GM15510 (cell line): ENCODE data around the gene NECAB3.

Experiments
- POLR2A ChIP-seq: IDR thresholded peaks from 3 replicates; pipeline ENCODE4 v1.6.1; 2011; ENCODE audit warnings: borderline replicate concordance; ENCODE audit not compliant: insufficient read length; ENCODE audit errors: extremely low read depth

NECAB3 gene

DNA sequence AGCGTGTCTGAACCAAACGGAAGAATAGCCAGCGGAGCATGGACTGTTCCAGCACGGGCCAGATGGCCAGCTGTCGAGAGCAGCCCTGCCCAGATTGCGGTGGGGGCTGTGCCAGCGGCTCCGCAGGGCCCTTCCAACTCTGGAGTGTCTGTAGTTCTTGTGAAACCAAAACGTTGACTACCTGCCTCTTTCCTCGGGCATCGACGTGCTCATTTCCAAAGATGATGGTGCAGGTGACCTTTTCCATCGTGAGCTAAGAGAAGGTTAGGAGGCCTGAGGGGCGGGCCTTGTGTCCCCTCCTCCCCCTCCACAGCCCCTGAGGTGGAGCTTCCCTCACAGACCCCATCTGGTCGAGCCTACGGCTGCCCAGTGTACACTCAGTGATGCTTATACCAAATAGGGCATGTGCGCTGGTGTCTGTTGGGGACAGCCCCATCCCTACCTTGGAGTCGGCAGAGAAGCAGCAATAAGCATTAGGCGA is 25.0 kb downstream of the NECAB3 start:
- no peak for TF ChIP-seq POLR2A

DNA sequence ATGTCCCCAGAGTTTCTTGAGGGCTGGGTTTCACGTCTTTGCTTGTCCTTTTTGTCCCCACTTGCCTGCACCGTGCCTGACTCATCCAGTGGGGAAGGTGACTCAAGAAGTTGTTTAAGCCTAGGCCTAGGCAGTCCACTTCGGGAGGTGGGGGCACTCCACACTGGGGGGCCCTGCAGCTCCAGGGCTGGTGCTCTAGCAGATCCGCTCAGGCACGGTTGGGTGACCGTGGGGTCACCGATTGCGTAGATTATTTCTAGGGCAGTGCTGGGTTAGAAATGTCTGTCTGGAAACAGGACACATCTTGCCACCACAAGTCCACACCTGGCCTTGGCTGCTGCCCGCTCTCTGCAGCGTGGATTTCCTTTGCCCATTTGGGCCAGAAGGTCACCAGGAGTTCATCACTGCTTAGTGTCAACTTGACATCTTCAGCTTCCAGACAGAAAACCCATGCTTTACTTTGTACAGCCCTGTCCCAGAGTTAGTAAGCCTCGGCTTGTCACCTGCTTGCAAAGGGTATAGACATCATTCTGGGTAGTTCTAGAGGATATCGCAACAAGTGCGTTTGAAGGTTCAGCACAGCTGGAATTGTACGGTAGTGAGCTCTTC is 25.7 kb downstream of the NECAB3 start:
- no peak for TF ChIP-seq POLR2A

DNA sequence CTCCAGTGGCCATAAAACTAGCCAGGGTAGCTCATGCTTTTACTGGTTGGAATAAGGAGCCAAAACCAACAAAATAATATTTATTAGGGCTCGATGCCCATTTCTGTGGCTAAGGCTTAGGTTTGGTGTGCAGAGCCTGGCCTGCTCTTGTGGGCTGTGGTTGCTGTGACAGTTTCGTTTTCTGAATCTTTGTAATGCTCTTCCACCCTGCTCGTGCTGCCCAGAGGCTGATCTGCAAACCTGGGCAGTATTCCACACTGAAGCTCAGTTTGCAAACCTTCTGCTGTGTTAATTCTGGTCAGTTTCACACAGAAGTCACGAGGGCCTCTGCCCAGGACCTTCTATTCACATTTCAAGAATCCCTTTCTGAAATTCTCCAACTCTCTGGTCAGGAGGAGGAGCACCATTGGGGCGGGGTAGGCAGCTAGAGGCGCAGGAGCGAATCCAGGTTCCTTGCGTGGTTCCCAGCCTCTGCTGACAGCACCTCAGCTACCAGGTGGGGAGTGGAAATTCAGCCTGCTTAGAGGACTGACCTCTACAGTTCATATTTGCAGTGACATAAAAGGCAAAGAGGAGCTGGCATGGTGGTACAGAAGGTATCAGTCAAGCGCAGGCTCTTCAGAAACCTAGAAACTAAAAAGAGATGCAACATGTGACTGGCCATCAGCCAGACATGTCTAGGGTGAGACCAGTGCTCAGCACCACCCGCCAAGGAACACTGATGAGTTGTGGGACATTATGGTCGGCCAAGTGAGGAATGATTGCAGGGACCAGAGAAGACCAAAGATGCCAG is 26.4 kb downstream of the NECAB3 start:
- TF ChIP-seq POLR2A, result no peak

DNA sequence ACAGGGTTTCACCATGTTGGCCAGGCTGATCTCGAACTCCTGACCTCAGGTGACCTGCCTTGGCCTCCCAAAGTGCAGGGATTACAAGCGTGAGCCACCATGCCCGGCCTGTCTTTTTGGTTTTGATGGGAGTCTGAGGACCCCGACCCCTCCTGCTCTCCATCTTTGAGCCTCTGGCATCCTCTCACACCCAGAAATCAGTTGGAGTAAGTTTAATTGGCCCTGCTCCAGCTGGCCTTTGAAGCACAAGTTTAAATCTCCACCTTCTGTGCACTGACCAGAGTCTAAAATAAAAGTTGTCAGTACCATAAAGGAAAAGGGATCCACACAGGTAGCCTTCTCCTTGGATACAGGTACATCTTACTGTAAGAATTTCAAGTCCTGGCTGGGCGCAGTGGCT is 28.0 kb downstream of the NECAB3 start:
- no peak for TF ChIP-seq POLR2A

DNA sequence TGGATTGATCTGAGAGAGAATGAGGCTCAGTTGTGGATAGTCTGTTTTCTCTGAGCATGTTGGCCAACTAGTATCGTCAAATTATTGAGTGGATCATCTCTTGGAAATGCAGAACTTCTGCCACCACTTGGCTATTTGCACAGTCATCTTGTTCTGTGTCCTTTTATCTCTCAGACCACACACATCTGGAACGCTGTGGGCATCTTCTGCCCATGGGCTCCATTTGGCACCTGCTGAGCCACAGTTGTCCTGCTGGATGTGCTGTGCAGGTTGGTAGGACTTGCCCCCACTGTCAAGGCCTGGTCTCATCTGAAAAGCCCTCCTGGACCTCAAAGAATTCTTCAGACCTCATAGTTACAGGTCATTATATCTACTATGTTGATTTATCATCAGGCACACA is 28.8 kb downstream of the NECAB3 start:
- no peak for TF ChIP-seq POLR2A

DNA sequence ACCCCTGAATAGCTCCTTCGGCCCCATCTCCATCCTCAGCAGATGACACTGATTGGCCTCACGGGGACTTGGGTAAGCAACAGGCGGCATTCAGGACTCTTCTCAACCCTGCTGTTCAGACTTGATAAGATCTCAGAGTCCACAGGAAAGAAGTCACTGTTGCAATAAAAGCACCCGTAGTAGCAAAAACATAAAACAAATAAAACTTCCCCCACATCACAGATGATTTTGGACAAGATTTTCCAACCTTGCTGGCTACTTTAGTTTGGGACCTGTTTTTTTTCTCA is 29.2 kb downstream of the NECAB3 start:
- TF ChIP-seq POLR2A, result no peak

DNA sequence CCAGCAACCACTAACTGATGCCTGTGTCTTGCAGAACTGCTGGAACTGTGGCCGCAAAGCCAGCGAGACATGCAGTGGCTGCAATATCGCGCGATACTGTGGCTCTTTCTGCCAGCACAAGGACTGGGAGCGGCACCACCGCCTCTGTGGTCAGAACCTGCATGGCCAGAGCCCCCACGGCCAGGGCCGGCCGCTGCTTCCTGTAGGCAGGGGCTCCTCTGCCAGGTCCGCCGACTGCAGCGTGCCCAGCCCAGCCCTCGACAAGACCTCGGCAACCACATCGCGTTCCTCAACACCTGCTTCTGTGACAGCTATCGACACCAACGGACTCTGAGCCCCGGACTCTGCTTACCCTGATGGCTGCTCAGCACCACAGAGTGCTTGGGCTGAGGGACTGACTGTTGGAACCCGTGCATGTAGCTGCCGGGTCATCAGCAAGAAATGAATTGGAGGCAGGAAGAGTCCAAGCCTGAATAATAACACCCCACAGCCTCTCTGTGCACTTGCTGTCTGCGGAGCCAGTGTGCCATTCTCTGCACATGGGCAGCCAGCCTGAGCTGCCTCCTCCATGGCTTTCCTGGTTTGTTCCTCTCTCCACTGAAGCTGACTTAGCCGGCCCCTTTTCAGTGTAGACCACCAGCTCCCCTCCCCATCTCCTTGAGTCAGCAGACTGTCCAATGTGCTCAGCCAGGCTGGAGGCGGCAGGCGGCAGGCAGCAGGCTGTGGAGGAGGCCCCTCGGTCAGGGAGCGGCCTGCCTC is 29.7 kb downstream of the NECAB3 start:
- no peak for TF ChIP-seq POLR2A

DNA sequence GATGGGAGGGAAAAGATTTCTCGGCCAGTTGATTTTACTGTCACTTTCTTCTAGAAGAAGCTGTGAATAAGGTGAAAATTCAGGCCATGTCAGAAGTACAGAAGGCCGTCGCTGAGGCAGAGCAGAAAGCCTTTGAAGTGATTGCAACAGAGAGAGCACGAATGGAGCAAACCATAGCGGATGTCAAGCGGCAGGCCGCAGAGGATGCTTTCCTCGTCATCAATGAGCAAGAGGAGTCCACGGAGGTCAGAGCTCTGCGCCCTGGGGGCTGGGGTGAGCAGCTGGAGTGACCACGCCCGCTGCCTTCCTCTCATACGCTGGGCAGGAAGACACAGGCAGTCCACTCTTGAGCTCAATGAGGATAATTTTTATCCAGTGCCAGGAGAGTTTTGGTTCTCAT is 33.9 kb downstream of the NECAB3 start:
- TF ChIP-seq POLR2A, result no peak

DNA sequence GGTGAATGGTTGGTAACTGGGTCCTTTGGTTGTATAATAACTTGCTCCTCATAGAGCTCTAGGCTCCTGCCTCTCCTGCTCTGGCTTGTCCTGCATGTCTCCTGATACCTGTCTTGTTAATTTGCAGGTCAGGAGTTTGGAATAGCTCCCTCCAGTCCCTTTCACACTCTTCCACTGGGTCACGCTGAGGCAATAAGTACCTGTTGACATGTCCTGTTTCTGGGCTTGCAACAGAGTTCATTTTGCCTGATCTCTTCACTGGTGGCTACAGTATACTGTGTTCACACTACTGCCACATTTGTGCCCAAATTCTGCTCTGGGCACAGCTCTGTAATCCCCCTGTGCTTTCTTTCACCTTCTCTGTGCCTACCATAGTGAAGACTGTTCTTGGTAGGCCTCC is 37.5 kb downstream of the NECAB3 start:
- no peak for TF ChIP-seq POLR2A

DNA sequence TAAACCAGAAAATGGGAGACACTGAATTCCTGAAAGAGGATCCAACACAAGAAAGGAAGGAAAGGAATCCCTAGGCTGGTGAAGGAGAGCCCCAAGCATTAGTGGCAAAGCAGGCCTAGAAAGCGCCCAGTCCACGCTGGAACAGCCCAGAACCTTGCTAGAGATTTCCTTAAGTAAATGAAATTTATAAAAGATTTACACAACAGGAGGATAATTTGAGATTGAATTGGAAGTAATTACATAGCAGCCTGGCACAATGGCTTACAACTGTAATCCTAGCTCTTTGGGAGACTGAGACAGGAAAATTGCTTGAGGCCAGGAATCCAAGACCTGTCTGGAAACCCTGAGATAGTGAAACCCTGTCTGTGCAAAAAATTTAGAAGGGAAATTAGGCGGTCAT is 38.9 kb downstream of the NECAB3 start:
- TF ChIP-seq POLR2A, result no peak

DNA sequence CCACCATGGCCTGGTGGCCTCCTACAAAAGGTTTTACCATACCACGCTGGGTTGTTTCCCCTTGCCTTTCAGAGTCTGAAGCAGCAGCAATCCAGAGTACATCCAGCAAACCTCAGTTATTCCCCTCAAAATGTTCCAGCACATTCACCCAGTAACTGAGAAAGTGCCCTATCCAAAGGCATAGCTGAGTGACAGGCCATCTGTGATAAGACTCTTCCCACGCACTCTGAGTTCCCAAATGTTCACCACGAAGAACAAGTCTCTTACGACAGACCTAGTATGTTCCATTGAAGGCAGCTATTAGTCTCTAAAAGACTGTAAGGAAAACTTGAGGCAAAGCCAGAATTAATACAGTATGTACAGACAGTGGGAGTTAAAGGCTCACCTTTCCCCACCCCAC is 43.7 kb downstream of the NECAB3 start:
- TF ChIP-seq POLR2A, result no peak

DNA sequence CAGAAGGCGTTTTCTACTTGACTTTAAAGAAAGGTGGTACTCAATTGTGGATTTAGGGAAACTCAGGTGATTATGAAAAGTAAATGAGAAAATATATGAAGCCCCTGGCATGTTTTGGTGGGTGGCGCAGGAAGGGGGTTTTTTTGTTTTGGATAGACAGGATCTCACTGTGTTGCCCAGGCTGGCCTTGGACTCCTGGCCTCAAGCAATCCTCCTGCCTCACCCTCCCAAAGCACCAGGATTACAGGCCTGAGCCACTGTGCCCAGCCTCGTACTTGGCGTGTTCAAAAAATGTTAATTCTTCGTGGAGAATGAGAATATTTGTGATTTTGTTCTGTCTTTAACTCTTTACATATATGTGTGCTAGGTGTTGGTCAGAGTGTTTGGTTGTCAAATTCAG is 44.2 kb downstream of the NECAB3 start:
- no peak for TF ChIP-seq POLR2A

DNA sequence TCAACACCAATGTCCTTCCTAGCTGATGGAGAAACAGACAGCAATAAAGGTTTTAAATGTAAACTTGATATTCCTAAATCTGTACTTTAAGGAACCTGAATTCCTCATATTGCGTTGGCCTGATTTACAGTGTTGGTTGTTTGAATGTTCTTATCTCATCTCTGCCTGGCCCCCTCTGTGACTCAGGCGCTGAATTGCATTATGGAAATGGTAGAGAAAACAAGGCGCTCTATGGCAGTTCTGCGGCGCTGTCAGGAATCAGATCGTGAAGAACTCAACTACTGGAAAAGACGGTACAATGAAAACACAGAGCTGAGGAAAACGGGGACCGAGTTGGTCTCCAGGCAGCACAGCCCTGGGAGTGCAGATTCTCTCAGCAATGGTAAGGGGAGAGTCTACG is 44.7 kb downstream of the NECAB3 start:
- no peak for TF ChIP-seq POLR2A

DNA sequence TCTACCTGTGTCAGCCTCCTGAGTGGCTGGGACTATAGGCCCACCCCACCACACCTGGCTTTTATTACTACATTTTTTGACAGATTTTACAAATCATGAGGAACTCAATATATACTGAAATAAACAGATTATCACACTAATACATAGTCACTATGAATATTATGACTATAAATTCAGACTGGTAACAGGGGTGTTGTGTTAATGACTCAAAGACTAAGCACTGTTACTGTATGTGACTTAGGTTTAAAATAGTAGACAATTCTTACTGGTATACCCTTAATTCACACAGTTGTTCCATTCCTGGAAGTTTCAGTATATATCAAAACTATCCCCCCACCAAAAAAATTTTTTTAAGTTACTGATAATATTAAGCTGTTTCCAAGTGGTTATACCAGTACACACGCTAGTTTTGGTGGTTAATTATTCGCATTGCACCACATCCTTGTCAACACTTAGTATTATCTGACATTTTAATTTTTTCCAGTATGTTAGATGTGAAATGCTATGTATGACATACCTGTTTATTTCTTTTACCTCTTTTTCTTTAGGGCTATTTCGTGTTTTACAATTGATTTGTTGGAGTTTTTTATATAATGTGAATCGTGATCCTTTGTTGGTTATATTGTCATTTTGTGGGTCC is 46.5 kb downstream of the NECAB3 start:
- TF ChIP-seq POLR2A, result no peak

DNA sequence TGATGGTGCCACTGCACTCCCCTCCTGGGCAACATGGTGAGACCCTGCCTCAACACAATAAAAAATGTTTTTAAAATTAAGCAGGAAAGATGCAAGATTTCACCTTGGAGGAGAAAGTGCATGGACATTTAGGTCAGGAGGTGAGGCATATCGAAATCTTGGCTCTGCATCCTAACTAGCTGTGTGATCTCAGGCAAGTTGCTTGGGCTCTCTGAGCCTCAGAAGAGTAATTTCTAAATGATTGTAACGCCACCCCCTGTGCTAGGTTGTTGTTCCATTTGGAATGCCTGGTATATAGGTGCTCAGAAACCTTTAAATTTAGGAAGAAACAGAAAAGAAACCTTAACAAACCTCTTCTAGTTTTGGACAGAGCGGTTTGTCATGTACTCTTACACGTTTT is 48.0 kb downstream of the NECAB3 start:
- TF ChIP-seq POLR2A, result no peak
